Osteocyte (in vitro differentiated cells): ENCODE data around the gene WBP4. TPM values are rescaled to one million over a fixed set of nuclear protein-coding genes. Genes with fewer than 3 reads are reported as not detected.
"Not testable (repeated sequence)": the region's sequence is repeated elsewhere in the genome, so short reads cannot be mapped to it uniquely, and the experiment has no call there.

Experiments used
- DNase-seq: peaks from one replicate; pipeline ENCODE4 v3.0.0; 2021; ENCODE audit warnings: mixed read lengths; ENCODE audit not compliant: unreplicated experiment; ENCODE audit errors: extremely low spot score
- H3K27ac Mint-ChIP-seq: one replicate; pipeline ENCODE4 v1.8.0; 2021; ENCODE audit warnings: mild to moderate bottlenecking, mixed read lengths; ENCODE audit not compliant: unreplicated experiment
- H3K27me3 Mint-ChIP-seq: one replicate; pipeline ENCODE4 v1.8.0; 2021; ENCODE audit warnings: mixed read lengths; ENCODE audit not compliant: unreplicated experiment
- H3K36me3 Mint-ChIP-seq: one replicate; pipeline ENCODE4 v1.8.0; 2021; ENCODE audit warnings: mixed read lengths; ENCODE audit not compliant: unreplicated experiment
- H3K4me1 Mint-ChIP-seq: one replicate; pipeline ENCODE4 v1.8.0; 2021; ENCODE audit warnings: mixed read lengths; ENCODE audit not compliant: unreplicated experiment
- H3K4me3 Mint-ChIP-seq: one replicate; pipeline ENCODE4 v1.8.0; 2021; ENCODE audit warnings: mild to moderate bottlenecking, moderate library complexity, mixed read lengths; ENCODE audit not compliant: unreplicated experiment
- H3K9me3 Mint-ChIP-seq: one replicate; pipeline ENCODE4 v1.8.0; 2021; ENCODE audit warnings: mixed read lengths; ENCODE audit not compliant: unreplicated experiment
- CTCF ChIP-seq: fragments of 200-600 bp; sonication (generic); IDR thresholded peaks from 2 replicates; pipeline ENCODE4 v1.5.0; 2021; ENCODE audit warnings: antibody characterized with exemption, mild to moderate bottlenecking, moderate library complexity
- total RNA-seq: library from RNA; stranded (reverse); gene quantifications from 2 replicates; pipeline ENCODE4 v1.2.1, GENCODE V29; 2021

Gene WBP4
- total RNA-seq, 1 donor from 2014 or later: 6.9 TPM

DNA sequence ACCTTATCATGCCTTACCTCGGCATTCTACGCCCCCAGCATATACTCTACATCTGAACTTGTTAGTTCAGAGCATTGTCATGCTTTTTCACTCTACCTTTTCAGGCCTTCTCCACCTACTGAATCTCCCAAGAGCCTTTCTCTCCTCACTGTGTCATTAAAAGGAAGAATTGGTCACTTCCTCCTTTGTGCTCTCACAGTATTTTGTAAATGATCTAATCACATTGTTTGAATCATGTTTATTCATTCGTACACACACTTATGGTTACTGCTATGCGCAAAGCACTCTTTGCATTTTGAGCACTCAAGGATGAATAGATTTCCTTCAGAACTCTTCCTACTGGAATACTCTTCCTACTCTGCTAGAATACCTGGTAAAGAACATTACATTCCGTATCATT is 26.4 kb upstream of the WBP4 start:
- Mint-ChIP-seq H3K4me1 (peaks cover 4% of the 10 kb centered on the region), H3K9me3 (no peaks in the 10 kb centered on the region), H3K36me3 (no peaks in the 10 kb centered on the region), H3K27ac (no peak overlapping the region), H3K4me3 (no peak overlapping the region), H3K27me3 (no peaks in the 10 kb centered on the region)
- no peak for DNase-seq
- TF ChIP-seq CTCF: no peak

GRCh38 chr13:41036557-41036956 is 24.8 kb upstream of the WBP4 start:
- not testable (repeated sequence) for H3K9me3 Mint-ChIP-seq, H3K27me3 Mint-ChIP-seq, H3K4me1 Mint-ChIP-seq, H3K36me3 Mint-ChIP-seq, H3K27ac Mint-ChIP-seq, H3K4me3 Mint-ChIP-seq, DNase-seq

- TF ChIP-seq CTCF: no peak
- no peak for DNase-seq
- H3K4me1 Mint-ChIP-seq: peaks cover 5% of the 10 kb centered on the region
- no peak overlapping the region for H3K27ac Mint-ChIP-seq
- H3K4me3 Mint-ChIP-seq: no peak overlapping the region
- no peaks in the 10 kb centered on the region for H3K9me3 Mint-ChIP-seq
- no peaks in the 10 kb centered on the region for H3K27me3 Mint-ChIP-seq
- H3K36me3 Mint-ChIP-seq: peaks cover 2% of the 10 kb centered on the region
These were observed 21.6 kb upstream of the WBP4 start for GRCh38 chr13:41039746-41040145.

GRCh38 chr13:41040584-41041334 is 20.6 kb upstream of the WBP4 start:
- DNase-seq: no peak
- Mint-ChIP-seq H3K9me3 (no peaks in the 10 kb centered on the region), H3K27ac (no peak overlapping the region), H3K27me3 (no peaks in the 10 kb centered on the region), H3K4me1 (peaks cover 3% of the 10 kb centered on the region), H3K4me3 (no peak overlapping the region), H3K36me3 (peaks cover 11% of the 10 kb centered on the region)
- no peak for TF ChIP-seq CTCF

GRCh38 chr13:41042419-41042818 is 18.9 kb upstream of the WBP4 start:
- H3K36me3 Mint-ChIP-seq: peaks cover 20% of the 10 kb centered on the region
- DNase-seq, H3K4me3 Mint-ChIP-seq, H3K9me3 Mint-ChIP-seq, H3K4me1 Mint-ChIP-seq, H3K27ac Mint-ChIP-seq, H3K27me3 Mint-ChIP-seq: not testable (repeated sequence)

DNA sequence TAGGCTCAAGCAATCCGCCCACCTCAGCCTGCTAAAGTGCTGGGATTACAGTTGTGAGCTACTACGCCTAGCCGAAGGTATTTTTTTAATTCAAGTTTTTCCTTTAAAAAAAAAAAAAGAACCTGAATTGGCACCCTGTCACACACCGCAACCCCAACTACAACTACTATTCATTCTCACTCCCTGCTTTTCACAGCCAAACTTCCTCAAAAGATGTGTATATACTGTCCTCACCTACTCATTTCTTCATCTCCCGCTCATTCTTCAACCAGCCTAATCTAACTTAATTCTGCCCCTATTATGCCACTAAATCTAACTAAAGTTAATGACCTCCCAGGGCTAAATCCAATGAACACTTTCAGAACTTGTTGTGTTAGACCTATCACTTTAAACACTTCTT is 12.7 kb upstream of the WBP4 start:
- TF ChIP-seq CTCF: no peak

More for the DNA sequence above, 12.7 kb upstream of the WBP4 start:
- no peak for DNase-seq
- Mint-ChIP-seq H3K36me3 (peaks cover 29% of the 10 kb centered on the region), H3K27me3 (no peaks in the 10 kb centered on the region), H3K4me1 (peaks cover 22% of the 10 kb centered on the region), H3K9me3 (peaks cover 11% of the 10 kb centered on the region), H3K27ac (no peak overlapping the region), H3K4me3 (no peak overlapping the region)
